HCT116 (cell line): ENCODE measurements around the gene KIFAP3.
"Not testable (repeated sequence)": the region's sequence is repeated elsewhere in the genome, so short reads cannot be mapped to it uniquely, and the experiment has no call there.

Experiments used
- EZH2 ChIP-seq: fragments of 200-600 bp; sonication (generic); IDR thresholded peaks from 2 replicates; pipeline ENCODE4 v1.6.1; 2017; ENCODE audit warnings: antibody characterized with exemption, mixed run types
- POLR2AphosphoS5 ChIP-seq: IDR thresholded peaks from 2 replicates; pipeline ENCODE4 v1.6.1; 2011; ENCODE audit warnings: mild to moderate bottlenecking, low read depth, low read length, moderate library complexity
- SP1 ChIP-seq: IDR thresholded peaks from 2 replicates; pipeline ENCODE4 v1.6.1; 2012; ENCODE audit warnings: low read depth
- TF ChIP-seq, protein P1 (sequence below), 3 experiments: fragments of 200-600 bp in 1 of 3; sonication (generic) in 1 of 3; IDR thresholded peaks in 2 of 3; conservative IDR thresholded peaks in 1 of 3; 2 replicates each; pipeline ENCODE4 v1.5.1; 2012 to 2017; ENCODE audit warnings: low read depth in 2 of 3, low read length in 2 of 3, antibody characterized with exemption in 1 of 3, borderline replicate concordance in 1 of 3, control low read depth in 1 of 3, mild to moderate bottlenecking in 1 of 3, mixed read lengths in 1 of 3, mixed run types in 1 of 3, moderate library complexity in 1 of 3; ENCODE audit not compliant: insufficient read depth in 1 of 3

DNA sequence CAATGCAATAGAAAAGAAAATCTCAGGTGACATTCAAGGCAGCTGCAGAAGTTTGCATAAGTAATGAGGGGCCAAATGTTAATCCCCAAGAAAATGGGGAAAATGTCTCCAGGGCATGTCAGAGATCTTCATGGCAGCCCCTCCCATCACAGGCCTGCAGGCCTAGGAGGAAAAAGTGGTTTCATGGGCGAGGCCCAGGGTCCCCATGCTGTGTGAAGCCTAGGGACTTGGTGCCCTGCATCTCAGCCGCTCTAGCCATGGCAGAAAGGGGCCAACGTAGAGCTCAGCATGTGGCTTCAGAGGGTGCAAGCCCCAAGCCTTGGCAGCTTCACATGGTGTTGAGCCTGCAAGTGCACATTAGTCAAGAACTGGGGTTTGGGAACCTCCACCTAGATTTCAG, 202.5 kb downstream of the KIFAP3 start:
- TF ChIP-seq, protein P1, sequence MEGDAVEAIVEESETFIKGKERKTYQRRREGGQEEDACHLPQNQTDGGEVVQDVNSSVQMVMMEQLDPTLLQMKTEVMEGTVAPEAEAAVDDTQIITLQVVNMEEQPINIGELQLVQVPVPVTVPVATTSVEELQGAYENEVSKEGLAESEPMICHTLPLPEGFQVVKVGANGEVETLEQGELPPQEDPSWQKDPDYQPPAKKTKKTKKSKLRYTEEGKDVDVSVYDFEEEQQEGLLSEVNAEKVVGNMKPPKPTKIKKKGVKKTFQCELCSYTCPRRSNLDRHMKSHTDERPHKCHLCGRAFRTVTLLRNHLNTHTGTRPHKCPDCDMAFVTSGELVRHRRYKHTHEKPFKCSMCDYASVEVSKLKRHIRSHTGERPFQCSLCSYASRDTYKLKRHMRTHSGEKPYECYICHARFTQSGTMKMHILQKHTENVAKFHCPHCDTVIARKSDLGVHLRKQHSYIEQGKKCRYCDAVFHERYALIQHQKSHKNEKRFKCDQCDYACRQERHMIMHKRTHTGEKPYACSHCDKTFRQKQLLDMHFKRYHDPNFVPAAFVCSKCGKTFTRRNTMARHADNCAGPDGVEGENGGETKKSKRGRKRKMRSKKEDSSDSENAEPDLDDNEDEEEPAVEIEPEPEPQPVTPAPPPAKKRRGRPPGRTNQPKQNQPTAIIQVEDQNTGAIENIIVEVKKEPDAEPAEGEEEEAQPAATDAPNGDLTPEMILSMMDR (IDR thresholded peaks at IDR 0.05 in 2 of 3, conservative IDR thresholded peaks at IDR 0.05 in 1 of 3; ENCODE audit: borderline replicate concordance in 1 of 3, insufficient read depth in 1 of 3, low read depth in 2 of 3, low read length in 2 of 3): not testable (repeated sequence)
- TF ChIP-seq SP1, EZH2, POLR2AphosphoS5: not testable (repeated sequence)
